HL-60/S4 treated with phorbol 12-myristate 13-acetate at 8.2 ng/mL for 4 days and 3 days (cell line): Measurements from ENCODE around the gene ABHD12B.
"Not testable (repeated sequence)": the region's sequence is repeated elsewhere in the genome, so short reads cannot be mapped to it uniquely, and the experiment has no call there.

Experiments
- in situ Hi-C: fragments of 300-500 bp; cut with MboI; formaldehyde crosslinking; loops from 2 replicates; pipeline ENCODE4 v1.15.0; 2022; ENCODE audit warnings: low sequenced_read_pairs

The ABHD12B gene

GRCh38 chr14:50883827-50884197 is 12.0 kb downstream of the ABHD12B start:
- in situ Hi-C loops, result no loop called here

DNA sequence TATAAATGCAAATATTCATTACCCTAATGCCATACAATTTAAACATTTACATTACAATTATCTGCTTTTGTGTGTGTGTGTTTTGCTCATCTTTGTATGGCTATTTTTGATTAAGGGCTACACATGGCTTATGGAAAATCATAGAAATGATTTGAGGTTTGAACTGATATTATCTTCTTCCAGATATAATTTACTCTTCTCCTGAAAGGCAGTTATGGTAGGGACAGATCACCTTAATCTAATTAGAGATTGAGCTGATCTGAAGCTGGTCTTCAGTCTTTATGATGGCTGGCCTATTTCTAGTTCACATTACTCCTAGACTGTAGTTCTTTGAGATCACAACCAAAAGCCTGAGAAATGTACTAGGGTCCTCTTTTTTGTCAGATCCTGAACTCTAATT is 15.6 kb downstream of the ABHD12B start:
- in situ Hi-C loops, result no loop called here

- in situ Hi-C loops, result no loop called here
Observed at GRCh38 chr14:50892255-50892654, 20.4 kb downstream of the ABHD12B start.

DNA sequence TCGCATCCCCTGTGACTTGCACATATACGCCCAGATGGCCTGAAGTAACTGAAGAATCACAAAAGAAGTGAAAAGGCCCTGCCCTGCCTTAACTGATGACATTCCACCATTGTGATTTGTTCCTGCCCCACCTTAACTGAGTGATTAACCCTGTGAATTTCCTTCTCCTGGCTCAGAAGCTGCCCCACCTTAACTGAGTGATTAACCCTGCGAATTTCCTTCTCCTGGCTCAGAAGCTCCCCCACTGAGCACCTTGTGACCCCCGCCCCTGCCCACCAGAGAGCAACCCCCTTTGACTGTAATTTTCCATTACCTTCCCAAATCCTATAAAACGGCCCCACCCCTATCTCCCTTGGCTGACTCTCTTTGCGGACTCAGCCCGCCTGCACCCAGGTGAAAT is 24.6 kb downstream of the ABHD12B start:
- in situ Hi-C loops, result not testable (repeated sequence)

- in situ Hi-C loops, result not testable (repeated sequence)
Observed at GRCh38 chr14:50897005-50897404, 25.2 kb downstream of the ABHD12B start.

DNA sequence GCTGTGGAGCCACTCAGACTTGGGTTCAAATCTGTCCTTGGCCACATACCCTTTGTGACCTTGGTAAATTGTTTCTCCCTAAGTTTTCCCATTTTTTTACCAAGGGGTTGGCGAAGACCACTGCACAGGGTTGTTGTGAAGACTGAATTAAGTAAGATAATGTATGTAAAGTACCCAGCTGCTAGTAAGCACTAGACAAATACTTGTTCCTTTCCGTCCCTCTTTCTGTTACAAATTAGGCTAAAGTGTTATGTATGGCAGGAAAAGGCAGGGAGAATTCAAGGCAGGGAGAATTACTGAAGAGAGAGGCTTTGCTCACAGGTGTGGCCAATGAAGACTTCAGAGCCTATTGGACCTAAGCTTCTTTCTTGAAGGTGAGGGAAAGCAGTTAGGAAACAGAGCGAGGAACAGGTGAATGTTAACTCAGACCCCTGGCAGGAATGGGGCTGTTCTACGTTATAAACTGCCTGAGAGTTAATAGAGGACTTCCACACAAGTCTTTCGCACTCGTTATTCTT is 25.9 kb downstream of the ABHD12B start:
- in situ Hi-C loops, result no loop called here

GRCh38 chr14:50901361-50901760 is 29.5 kb downstream of the ABHD12B start:
- in situ Hi-C loops, result no loop called here

GRCh38 chr14:50904719-50905118 is 32.9 kb downstream of the ABHD12B start:
- in situ Hi-C loops, result no loop called here

DNA sequence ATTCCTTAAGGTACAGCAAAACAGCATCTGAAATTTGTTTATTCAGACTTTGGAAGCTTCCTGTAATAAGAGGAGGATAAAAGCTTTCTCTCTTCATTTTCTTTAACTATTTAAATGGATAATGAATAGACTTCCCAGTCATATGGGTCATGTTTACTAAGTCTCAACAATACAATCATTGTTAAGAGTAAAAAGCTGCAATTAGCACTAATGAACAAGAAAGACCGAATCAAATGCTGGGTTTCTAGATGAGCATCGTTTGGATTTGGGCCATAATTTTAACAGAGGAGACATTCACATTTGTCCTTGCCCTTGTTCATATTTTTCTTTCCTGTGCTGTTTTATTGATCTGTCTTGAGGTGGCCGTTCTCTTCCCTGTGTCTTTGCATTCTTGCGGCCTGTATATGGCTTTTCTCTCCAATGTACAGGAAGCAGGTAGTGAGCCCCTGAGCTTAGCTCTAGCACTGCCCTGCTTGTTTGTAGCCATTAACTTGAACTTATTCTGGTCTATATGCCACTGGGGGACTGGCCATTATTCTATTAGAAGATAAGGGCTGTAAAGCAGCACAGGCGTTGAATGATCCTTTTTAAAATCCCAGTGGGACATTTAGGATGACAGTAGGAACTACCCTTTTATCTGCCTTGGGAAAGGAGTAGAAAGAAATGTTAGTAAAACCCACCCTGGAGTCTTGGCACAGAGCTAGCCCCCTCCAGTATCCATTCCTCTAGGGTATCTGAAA is 34.6 kb downstream of the ABHD12B start:
- in situ Hi-C loops, result no loop called here

DNA sequence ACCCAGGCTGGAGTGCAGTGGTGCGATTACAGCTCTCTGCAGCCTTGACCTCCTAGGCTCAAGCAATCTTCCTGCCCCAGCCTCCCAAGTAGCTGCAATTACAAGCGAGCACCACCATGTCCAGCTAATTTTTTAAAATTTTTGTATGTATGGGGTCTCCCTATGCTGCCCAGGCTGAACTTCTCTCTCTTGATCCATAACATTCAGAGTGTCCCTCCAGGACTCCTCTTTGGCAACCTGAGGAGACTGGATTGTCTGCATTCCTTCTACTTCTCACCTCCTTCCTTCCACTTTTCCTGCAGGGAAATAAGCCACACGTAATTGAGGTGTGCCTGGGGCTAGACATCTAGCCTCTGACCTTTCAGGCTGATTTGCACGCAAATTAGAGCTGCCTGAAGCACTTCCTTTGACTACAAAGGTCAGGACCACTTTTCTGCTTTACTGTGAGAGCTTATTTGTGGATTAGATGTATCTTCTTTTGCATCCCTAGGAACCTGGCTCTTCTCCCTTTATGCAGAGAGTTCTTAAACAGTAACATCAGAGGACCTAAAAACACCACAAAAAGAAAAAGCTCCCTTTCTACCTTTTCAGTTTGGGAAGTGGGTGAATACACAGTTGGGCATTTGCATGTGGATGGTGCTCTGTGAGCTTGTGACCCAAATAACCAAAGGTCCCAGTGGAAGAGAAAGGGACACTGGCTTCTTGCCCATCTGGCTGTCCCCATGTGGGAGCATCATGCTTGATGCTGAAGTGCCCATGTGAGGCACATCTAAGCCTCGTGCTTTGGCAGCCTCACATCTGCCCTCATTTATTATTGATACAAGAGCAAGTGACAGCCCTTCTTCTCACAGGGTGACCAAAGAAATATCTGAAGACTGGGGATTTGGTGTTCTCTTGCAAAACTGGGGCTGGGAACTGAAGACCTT is 38.9 kb downstream of the ABHD12B start:
- in situ Hi-C loops, result no loop called here

DNA sequence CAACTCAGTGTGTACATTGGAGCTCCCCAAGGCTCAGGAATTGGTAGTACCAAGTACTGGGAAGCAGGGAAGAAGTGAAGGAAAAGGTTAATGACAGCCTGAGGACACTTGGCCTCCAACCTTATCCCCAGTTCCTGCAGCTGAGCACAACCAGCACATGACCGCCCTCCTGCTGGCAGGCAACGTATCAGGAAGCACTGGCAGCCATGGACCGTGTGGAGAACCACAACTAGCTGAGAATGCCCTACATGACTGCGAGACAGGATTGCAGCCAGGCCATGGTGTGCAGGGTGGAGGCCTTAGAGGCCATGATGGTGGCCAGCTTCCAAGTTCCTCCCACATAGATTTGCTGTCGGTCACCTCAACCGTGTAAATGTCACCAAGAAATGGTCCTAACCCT is 45.6 kb downstream of the ABHD12B start:
- in situ Hi-C loops, result no loop called here

GRCh38 chr14:50919524-50919923 is 47.7 kb downstream of the ABHD12B start:
- in situ Hi-C loops, result not testable (repeated sequence)

DNA sequence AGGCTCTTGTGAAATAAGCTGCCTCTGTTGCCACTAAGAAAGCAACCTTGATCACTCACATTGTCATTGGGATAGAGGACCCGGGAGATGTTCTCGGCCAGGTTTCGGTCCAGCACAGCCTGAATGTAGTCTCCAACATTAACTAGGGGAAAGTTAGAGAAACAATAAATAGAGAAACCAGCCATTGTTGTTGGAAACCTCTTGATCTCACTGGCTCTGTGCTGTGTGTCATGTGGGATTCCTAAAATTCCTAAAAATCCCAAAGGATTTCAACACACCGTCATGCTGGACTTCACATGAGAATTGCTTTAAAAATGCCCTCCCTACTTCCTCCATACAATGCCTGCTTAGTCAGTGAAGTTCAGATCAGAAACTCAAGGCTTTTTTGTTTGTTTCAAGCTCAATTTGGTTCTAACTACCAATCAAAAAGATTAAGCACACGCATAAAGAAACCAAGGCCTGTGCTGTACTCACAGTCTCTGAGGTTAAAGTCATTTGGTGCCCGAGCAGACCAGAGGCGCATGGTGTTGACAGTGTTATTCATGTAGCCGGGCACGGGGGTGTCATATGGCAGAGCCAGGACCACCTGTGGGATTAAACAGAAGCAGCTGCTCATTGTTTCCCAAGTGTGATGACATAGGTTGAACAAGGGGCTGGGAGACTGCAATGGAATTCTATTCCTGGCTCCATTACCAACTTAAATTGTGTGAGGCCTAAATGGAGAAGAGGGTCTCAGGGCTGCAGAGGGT is 48.8 kb downstream of the ABHD12B start:
- in situ Hi-C loops, result no loop called here

DNA sequence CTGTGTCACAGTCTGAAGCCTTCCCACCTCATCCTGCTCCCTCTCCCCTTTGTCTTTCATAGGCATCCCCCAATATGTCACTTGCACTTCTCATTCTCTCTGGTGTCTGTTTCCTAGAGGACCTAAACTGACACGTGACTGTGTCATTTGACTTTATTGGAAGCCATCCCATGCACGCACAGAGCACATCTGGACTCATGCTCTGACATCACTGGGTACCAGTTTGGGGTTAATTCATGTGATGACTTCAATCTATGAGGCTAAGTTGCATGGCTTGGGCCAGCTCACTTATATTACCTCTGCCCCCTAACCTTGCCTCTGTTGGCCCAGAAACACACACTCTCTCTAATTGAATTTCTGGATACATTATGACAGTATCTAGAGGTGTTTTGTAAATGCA is 51.0 kb downstream of the ABHD12B start:
- in situ Hi-C loops, result no loop called here

DNA sequence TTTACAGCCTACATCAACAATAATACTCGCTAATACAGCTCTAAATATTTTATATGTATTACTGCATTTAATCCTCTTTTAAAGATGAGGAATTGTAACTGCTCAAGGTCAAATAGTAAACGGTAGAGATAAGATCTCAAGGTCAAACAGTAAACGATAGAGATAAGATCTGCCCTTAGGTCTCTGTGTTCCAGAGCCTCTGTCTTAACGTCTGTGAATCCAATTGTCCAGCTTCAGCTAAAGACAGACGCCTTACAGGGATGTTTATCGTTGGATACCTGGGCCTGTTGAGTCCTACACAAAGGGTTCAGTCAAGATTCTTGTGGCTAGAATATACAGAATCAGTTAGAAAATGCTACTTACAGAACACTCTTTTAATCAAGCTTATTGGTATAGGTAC is 52.4 kb downstream of the ABHD12B start:
- in situ Hi-C loops, result no loop called here

- in situ Hi-C loops, result no loop called here
Observed at GRCh38 chr14:50924843-50925242, 53.0 kb downstream of the ABHD12B start.

- in situ Hi-C loops, result no loop called here
Observed at GRCh38 chr14:50926851-50927386, 55.1 kb downstream of the ABHD12B start.

DNA sequence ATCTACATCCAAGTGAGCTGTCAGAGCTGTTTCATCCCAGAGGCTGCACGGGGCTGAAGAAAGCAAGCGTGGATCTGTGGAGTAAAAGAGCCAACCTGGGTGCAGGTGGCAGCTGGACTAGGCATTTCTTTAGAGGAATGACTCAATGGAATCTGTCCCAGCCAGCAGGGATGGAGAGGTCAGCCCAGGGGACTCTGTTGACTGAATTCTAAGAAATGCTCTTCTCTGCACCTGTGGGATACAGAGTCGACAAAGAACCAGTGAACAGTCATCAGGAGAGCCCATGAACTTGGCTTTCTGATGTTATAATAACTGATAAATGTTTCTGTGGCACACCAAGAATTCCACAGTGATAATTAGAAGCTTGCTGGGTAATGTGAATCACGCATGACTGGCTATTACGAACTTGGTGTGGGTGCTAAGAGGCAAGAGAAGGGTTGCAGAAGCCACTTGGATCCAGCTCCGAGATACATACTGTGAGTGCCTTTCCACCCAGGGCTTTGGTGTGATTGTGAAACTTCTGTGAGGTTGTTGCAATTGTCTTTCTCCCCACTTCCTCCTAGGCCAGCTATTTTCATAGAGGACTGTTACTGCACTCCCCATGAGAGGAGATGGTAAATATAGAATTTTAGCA is 56.3 kb downstream of the ABHD12B start:
- in situ Hi-C loops, result no loop called here

DNA sequence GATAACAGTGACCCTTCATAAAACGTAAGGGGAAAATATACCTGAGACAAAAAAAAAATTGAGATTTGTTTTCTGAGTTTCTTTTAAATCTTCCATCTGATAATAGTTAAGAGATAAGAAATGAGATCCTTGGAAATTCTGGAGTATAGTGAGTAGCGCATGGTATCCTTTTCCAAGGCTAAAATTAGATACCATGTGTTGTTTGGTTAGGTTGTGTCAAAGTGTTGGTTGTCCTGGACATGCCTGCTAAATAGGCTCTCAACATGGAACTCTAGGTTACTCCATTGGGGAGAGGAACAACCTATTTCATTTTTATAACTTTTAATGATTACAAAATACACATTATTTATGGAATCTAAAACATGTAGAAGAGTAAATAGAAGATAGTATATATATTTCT is 57.7 kb downstream of the ABHD12B start:
- in situ Hi-C loops, result no loop called here

- in situ Hi-C loops, result no loop called here
Observed at GRCh38 chr14:50931559-50931958, 59.7 kb downstream of the ABHD12B start.
